K562 (cell line): ENCODE results near the gene CPE.

Source experiments
- FOXA1 ChIP-seq: fragments of 450-650 bp; IDR thresholded peaks from 2 replicates; pipeline ENCODE4 v1.6.1; 2016; ENCODE audit warnings: mild to moderate bottlenecking, borderline replicate concordance
- RFX5 ChIP-seq: IDR thresholded peaks from 2 replicates; pipeline ENCODE4 v1.6.1; 2011; ENCODE audit warnings: low read depth, mild to moderate bottlenecking, improper control_type of control experiment, low read length
- TF ChIP-seq, protein P1 (sequence below), 3 experiments: IDR thresholded peaks in 2 of 3; conservative IDR thresholded peaks in 1 of 3; 2 replicates each; pipeline ENCODE4 v1.5.1; 2011 to 2012; ENCODE audit warnings: low read length in 3 of 3, mild to moderate bottlenecking in 3 of 3, control low read depth in 2 of 3, improper control_type of control experiment in 1 of 3, inconsistent platforms in 1 of 3, low read depth in 1 of 3, mixed read lengths in 1 of 3, moderate library complexity in 1 of 3; ENCODE audit not compliant: insufficient read depth in 2 of 3

DNA sequence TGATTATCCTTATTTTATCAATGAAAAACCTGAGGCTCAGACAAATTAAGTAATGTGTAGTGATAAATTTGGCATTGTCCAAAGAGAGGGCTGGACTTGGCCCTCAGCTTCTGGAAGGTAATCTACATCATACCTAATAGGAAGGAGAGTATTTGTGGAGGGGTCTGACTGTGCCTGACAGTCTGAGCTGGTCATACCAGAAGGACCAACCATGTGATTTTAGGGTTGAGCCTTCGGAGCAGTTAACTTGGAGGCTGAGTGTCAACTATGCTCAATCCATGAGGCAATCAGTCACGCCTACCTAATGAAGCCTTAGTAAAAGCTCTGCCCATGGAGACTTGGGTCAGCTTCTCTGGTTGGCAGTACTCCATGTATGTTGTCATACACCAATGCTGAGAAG lies 136.4 kb downstream of the CPE start:
- TF ChIP-seq, protein P1, sequence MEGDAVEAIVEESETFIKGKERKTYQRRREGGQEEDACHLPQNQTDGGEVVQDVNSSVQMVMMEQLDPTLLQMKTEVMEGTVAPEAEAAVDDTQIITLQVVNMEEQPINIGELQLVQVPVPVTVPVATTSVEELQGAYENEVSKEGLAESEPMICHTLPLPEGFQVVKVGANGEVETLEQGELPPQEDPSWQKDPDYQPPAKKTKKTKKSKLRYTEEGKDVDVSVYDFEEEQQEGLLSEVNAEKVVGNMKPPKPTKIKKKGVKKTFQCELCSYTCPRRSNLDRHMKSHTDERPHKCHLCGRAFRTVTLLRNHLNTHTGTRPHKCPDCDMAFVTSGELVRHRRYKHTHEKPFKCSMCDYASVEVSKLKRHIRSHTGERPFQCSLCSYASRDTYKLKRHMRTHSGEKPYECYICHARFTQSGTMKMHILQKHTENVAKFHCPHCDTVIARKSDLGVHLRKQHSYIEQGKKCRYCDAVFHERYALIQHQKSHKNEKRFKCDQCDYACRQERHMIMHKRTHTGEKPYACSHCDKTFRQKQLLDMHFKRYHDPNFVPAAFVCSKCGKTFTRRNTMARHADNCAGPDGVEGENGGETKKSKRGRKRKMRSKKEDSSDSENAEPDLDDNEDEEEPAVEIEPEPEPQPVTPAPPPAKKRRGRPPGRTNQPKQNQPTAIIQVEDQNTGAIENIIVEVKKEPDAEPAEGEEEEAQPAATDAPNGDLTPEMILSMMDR (IDR thresholded peaks at IDR 0.05 in 2 of 3, conservative IDR thresholded peaks at IDR 0.05 in 1 of 3; ENCODE audit: insufficient read depth in 2 of 3, low read depth in 1 of 3, low read length in 3 of 3), result no peak
- TF ChIP-seq RFX5, result no peak
- no peak for TF ChIP-seq FOXA1
